Measurements from ENCODE around the gene C14orf180. TPM values are rescaled to one million over a fixed set of nuclear protein-coding genes. Genes with fewer than 3 reads are reported as not detected.

Gene C14orf180
- total and polyA plus RNA-seq, 2 of the 8 experiments (the other 6 are each of a cell fraction or from before 2014, with no cell fraction given), result not detected

DNA sequence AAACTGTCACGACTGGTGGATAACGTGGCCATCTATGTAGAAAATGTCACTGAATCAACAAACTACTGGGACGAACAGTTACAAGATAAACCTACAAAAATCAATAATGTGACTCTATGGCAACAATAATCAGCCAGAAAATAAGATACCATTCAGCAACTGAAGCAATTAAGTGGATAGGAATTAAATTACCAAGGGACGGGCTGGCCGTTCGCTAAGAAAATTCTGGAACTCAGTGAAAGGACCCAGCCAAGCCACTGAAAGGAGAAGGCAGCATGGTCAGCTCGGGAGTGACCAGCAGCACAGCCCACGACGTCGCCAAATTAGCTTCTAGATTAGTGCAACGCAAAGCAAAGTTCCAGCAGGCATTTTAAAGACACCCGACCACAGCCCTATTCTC lies 58.6 kb downstream of the C14orf180 start (continued):
- no peak for TF ChIP-seq HDAC2 (IDR thresholded peaks at IDR 0.05; ENCODE audit: borderline replicate concordance in 1 of 2, low read depth in 2 of 2, low read length in 2 of 2)
